CD14-positive monocyte (primary cell): Measurements from ENCODE around the gene DNAH1. TPM values are rescaled to one million over a fixed set of nuclear protein-coding genes. Genes with fewer than 3 reads are reported as not detected.

Source experiments
- DNase-seq, 3 donors: peaks; one replicate each; pipeline ENCODE4 v3.0.0-alpha.2; 2011 to 2022
- H2AFZ ChIP-seq: 2 replicates; pipeline ENCODE4 v1.6.0; 2012; ENCODE audit warnings: mild to moderate bottlenecking, low read depth, low read length, inconsistent platforms; ENCODE audit not compliant: insufficient read depth, poor library complexity, severe bottlenecking
- H3K27ac ChIP-seq, 2 donors: 1 replicate in 1 of 2; 2 replicates in 1 of 2; pipeline ENCODE4 v1.5.1; 2012 to 2013; ENCODE audit warnings: low read length in 2 of 2, control low read depth in 1 of 2, inconsistent platforms in 1 of 2, low read depth in 1 of 2, mild to moderate bottlenecking in 1 of 2
- H3K27me3 ChIP-seq, 2 donors: one replicate each; pipeline versions ENCODE4 v1.6.0 to v1.6.1; 2011 to 2013; ENCODE audit warnings: low read length in 2 of 2; ENCODE audit not compliant: control insufficient read depth in 2 of 2, insufficient read depth in 2 of 2
- H3K36me3 ChIP-seq, 2 donors: replicated peaks in 1 of 2; 1 replicate in 1 of 2; 2 replicates in 1 of 2; pipeline versions ENCODE4 v1.5.1 to v1.6.1; 2012 to 2013; ENCODE audit warnings: low read length in 2 of 2, control low read depth in 1 of 2, inconsistent platforms in 1 of 2, mild to moderate bottlenecking in 1 of 2; ENCODE audit not compliant: insufficient read depth in 2 of 2, control insufficient read depth in 1 of 2
- H3K4me1 ChIP-seq, 2 donors: 1 replicate in 1 of 2; 2 replicates in 1 of 2; pipeline versions ENCODE4 v1.5.1 to v1.6.1; 2012 to 2013; ENCODE audit warnings: low read length in 2 of 2, control low read depth in 1 of 2, inconsistent platforms in 1 of 2, mild to moderate bottlenecking in 1 of 2, moderate library complexity in 1 of 2; ENCODE audit not compliant: insufficient read depth in 2 of 2, control insufficient read depth in 1 of 2
- H3K4me2 ChIP-seq: replicated peaks from 2 replicates; pipeline ENCODE3; 2012; ENCODE audit warnings: low read length, moderate library complexity, mild to moderate bottlenecking; ENCODE audit not compliant: poor library complexity, severe bottlenecking; ENCODE audit errors: extremely low read depth
- H3K4me3 ChIP-seq, 3 experiments: fragments of 200-600 bp in 1 of 3; sonication (generic) in 1 of 3; replicated peaks in 1 of 3; 1 replicate in 2 of 3; 2 replicates in 1 of 3; pipeline ENCODE4 v1.5.1; 2011 to 2013; ENCODE audit warnings: low read length in 3 of 3, mild to moderate bottlenecking in 3 of 3, control low read depth in 2 of 3, low read depth in 2 of 3, inconsistent platforms in 1 of 3, moderate library complexity in 1 of 3
- H3K79me2 ChIP-seq: 2 replicates; pipeline ENCODE4 v1.6.0; 2012; ENCODE audit warnings: mild to moderate bottlenecking, control low read depth, inconsistent platforms, low read length, moderate library complexity; ENCODE audit not compliant: insufficient read depth
- H3K9ac ChIP-seq: 2 replicates; pipeline ENCODE4 v1.6.0; 2017; ENCODE audit warnings: low read length, mild to moderate bottlenecking; ENCODE audit not compliant: insufficient read depth, poor library complexity, severe bottlenecking
- H3K9me3 ChIP-seq, 2 donors: replicated peaks in 1 of 2; 1 replicate in 1 of 2; 2 replicates in 1 of 2; pipeline versions ENCODE4 v1.5.1 to v1.6.1; 2012 to 2013; ENCODE audit warnings: low read length in 2 of 2, control low read depth in 1 of 2; ENCODE audit not compliant: control insufficient read depth in 1 of 2, insufficient read depth in 1 of 2
- H4K20me1 ChIP-seq: 2 replicates; pipeline ENCODE4 v1.6.0; 2012; ENCODE audit warnings: mild to moderate bottlenecking, low read length, control low read depth, moderate library complexity; ENCODE audit not compliant: insufficient read depth
- H3K27ac Mint-ChIP-seq, 7 donors: one replicate each; pipeline ENCODE4 v1.8.0; 2020; ENCODE audit warnings: mild to moderate bottlenecking in 7 of 7, mixed read lengths in 7 of 7, moderate library complexity in 6 of 7, inconsistent platforms in 2 of 7
- H3K27me3 Mint-ChIP-seq, 3 donors: one replicate each; pipeline ENCODE4 v1.8.0; 2021 to 2022; ENCODE audit warnings: low read depth in 3 of 3, mild to moderate bottlenecking in 3 of 3, mixed read lengths in 3 of 3, moderate library complexity in 3 of 3, inconsistent platforms in 1 of 3
- H3K36me3 Mint-ChIP-seq, 2 donors: one replicate each; pipeline ENCODE4 v1.8.0; 2020; ENCODE audit warnings: mixed read lengths in 2 of 2, inconsistent platforms in 1 of 2, mild to moderate bottlenecking in 1 of 2
- H3K4me1 Mint-ChIP-seq: one replicate; pipeline ENCODE4 v1.8.0; 2020; ENCODE audit warnings: mild to moderate bottlenecking, mixed read lengths
- H3K4me3 Mint-ChIP-seq, 2 donors: one replicate each; pipeline ENCODE4 v1.8.0; 2020; ENCODE audit warnings: mild to moderate bottlenecking in 2 of 2, mixed read lengths in 2 of 2, moderate library complexity in 1 of 2
- H3K9me3 Mint-ChIP-seq, 7 donors: one replicate each; pipeline ENCODE4 v1.8.0; 2020 to 2022; ENCODE audit warnings: mixed read lengths in 7 of 7, mild to moderate bottlenecking in 6 of 7, moderate library complexity in 6 of 7, inconsistent platforms in 2 of 7
- WGBS: methylation state at CpG from one replicate; pipeline ENCODE4 v1.1.5; 2013; ENCODE audit warnings: missing lambda C conversion rate; ENCODE audit not compliant: insufficient coverage; 5-methylcytosine and 5-hydroxymethylcytosine counted together
- intact Hi-C, 2 donors: fragments of 100-400 bp; cut with micrococcal nuclease; formaldehyde crosslinking; loops; one replicate each; pipeline versions ENCODE4 v1.15.0 to v1.15.1; 2023
- polyA plus RNA-seq, 3 donors: library from polyadenylated mRNA; depleted of rRNA in 1 of 3; unstranded in 2 of 3; stranded (reverse) in 1 of 3; fragments of 300-500 nt in 2 of 3; fragments of >200 nt in 1 of 3; fragmentation: Illumina TruSeq in 2 of 3; gene quantifications; 1 replicate in 2 of 3; 2 replicates in 1 of 3; pipeline ENCODE4 v1.2.3, GENCODE V29; 2012 to 2021
- TF ChIP-seq, protein P1 (sequence below): fragments of 200-600 bp; IDR thresholded peaks from one replicate; pipeline ENCODE4 v1.8.0; 2022; ENCODE audit warnings: antibody characterized with exemption, mild to moderate bottlenecking

DNAH1 gene
- polyA plus RNA-seq, 3 donors, result 0.15 to 47.0 (median 0.25) TPM

DNA sequence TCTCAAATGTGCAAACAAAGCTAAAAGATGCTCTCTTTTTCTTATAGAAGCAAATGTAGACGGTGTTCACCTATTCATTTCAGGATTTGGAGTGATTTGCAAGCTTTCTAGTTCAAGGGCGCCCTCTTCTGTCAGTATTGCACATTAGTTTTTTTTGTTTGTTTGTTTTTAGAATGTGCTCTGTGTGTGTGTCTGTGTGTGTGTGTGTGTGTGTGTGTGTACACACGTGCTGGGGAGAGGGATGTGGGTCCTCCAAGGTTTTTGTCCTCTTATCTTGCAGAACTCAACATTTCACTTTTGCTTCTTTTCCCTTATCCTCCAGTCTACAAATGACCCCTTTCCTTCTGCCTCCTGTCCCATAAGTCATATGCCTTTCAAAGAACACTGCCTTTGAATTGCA, 23.5 kb downstream of the DNAH1 start:
- peaks cover 11 to 30% of the 10 kb centered on the region in 2 donors for H3K36me3 ChIP-seq
- H2AFZ ChIP-seq, result no peak overlapping the region
- peak; percentile 59 to 65 (median 61) for DNase-seq
- intact Hi-C loops, result loop anchor here (2.0 to 5.0 kb wide), 3 partner anchors 47 to 109 kb away; no protein-coding TSS in a partner anchor
- H3K4me1 ChIP-seq, result peaks cover 25 to 27% of the 10 kb centered on the region in 2 donors
- no peak overlapping the region for H3K27ac ChIP-seq
- Mint-ChIP-seq H3K9me3 (peaks cover 0 to under 1% (median 0%) of the 10 kb centered on the region in 7 donors), H3K27me3 (peaks cover 0 to 2% (median 0%) of the 10 kb centered on the region in 3 donors), H3K36me3 (peaks cover 47 to 49% of the 10 kb centered on the region in 2 donors), H3K27ac (peak overlapping the region in 2 of 7 donors; percentile 6 to 35), H3K4me1 (peaks cover 24% of the 10 kb centered on the region), H3K4me3 (no peak overlapping the region)
- no peaks in the 10 kb centered on the region for H3K27me3 ChIP-seq
- TF ChIP-seq, protein P1, sequence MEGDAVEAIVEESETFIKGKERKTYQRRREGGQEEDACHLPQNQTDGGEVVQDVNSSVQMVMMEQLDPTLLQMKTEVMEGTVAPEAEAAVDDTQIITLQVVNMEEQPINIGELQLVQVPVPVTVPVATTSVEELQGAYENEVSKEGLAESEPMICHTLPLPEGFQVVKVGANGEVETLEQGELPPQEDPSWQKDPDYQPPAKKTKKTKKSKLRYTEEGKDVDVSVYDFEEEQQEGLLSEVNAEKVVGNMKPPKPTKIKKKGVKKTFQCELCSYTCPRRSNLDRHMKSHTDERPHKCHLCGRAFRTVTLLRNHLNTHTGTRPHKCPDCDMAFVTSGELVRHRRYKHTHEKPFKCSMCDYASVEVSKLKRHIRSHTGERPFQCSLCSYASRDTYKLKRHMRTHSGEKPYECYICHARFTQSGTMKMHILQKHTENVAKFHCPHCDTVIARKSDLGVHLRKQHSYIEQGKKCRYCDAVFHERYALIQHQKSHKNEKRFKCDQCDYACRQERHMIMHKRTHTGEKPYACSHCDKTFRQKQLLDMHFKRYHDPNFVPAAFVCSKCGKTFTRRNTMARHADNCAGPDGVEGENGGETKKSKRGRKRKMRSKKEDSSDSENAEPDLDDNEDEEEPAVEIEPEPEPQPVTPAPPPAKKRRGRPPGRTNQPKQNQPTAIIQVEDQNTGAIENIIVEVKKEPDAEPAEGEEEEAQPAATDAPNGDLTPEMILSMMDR, result peak; percentile 79
- H3K9ac ChIP-seq, result no peak overlapping the region
- no peaks in the 10 kb centered on the region for H3K79me2 ChIP-seq
- no peaks in the 10 kb centered on the region for H3K9me3 ChIP-seq
- H4K20me1 ChIP-seq, result no peaks in the 10 kb centered on the region
- no peak overlapping the region for H3K4me3 ChIP-seq
- no peak overlapping the region for H3K4me2 ChIP-seq
- 0% methylated on average over 1 of the region's 3 CpGs for WGBS

DNA sequence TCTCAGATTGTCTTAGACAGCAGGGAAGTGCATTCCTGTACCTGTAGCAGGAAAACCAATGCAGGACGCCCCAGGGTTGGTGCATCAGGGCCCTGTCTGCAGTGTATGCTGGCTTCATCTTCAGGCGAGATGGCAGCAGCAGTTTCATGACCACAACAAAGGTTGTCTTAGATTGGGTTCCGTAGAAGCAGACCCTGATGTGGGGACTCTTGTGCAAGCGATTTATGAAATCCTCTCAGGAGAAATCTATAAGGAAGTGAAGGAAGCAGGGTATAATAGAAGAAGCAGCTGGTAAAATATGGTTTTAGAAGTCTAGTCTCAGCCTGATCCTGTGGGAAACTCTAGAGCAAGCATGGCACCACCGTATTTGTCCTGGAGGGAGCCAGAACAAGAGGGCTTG, 25.0 kb downstream of the DNAH1 start:
- no peaks in the 10 kb centered on the region for H3K27me3 ChIP-seq
- intact Hi-C loops, result loop anchor here in 1 of 2 donors (2.0 kb wide), 1 partner anchor 110 kb away; no protein-coding TSS in a partner anchor
- H3K27ac ChIP-seq, result peak overlapping the region in 1 of 2 donors; percentile 36
- peaks cover 0 to 1% (median 0%) of the 10 kb centered on the region in 7 donors for H3K9me3 Mint-ChIP-seq
- no peaks in the 10 kb centered on the region for H4K20me1 ChIP-seq
- peak overlapping the region; percentile 21 for H3K4me2 ChIP-seq
- peaks cover 51 to 56% of the 10 kb centered on the region in 2 donors for H3K36me3 Mint-ChIP-seq
- H3K9me3 ChIP-seq, result no peaks in the 10 kb centered on the region
- 19% methylated on average over 5 of the region's 5 CpGs for WGBS
- peaks cover 0 to 2% (median 0%) of the 10 kb centered on the region in 3 donors for H3K27me3 Mint-ChIP-seq
- H3K4me1 ChIP-seq, result peaks cover 25 to 27% of the 10 kb centered on the region in 2 donors
- no peak overlapping the region for H3K9ac ChIP-seq
- H3K4me3 ChIP-seq, result peak overlapping the region in 1 of 3 experiments; percentile 19
- peak in 2 of 3 donors; percentile 20 to 35 for DNase-seq
- TF ChIP-seq, protein P1, result no peak
- H2AFZ ChIP-seq, result no peak overlapping the region
- no peak overlapping the region for H3K4me3 Mint-ChIP-seq
- H3K4me1 Mint-ChIP-seq, result peaks cover 24% of the 10 kb centered on the region
- H3K36me3 ChIP-seq, result peaks cover 24 to 42% of the 10 kb centered on the region in 2 donors
- H3K27ac Mint-ChIP-seq, result peak overlapping the region; percentile 7 to 79 (median 37)
- no peaks in the 10 kb centered on the region for H3K79me2 ChIP-seq
